Measurements from ENCODE around the gene METAP1D. TPM values are rescaled to one million over a fixed set of nuclear protein-coding genes. Genes with fewer than 3 reads are reported as not detected.
"Not testable (repeated sequence)": the region's sequence is repeated elsewhere in the genome, so short reads cannot be mapped to it uniquely, and the experiment has no call there.

Gene METAP1D
- total RNA-seq, 5 donors from 2014 or later (not counting 1 experiment from before 2014, with no cell fraction given): 7.6 to 11.4 (median 10.1) TPM

DNA sequence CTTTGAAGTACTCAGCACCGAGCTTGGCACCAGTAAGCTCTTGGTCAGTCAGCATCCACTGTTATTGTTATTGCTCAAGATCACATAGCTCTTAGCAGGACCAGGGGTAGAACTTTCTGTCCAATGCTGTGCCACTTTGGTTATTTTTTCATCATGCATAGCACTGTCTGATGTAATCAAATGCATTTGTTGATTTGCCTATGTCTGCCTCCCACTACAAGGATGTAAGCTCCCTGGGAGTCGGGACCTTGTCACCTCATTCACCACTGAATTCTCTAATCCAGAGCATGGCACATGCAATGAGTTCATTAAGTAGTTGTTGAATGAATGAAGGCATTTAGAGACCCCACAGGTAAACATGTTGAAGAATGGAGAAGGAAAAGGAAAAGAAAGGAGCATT is 56.5 kb downstream of the METAP1D start:
- ATAC-seq (replicated peaks in 1 of 4) (no peak), DNase-seq (no peak)
- no peak overlapping the region for H3K4me3 Mint-ChIP-seq
- H3K4me1 ChIP-seq (ENCODE audit: control insufficient read depth in 1 of 2, extremely low read depth in 1 of 2, insufficient read depth in 2 of 2, low read length in 2 of 2): no peaks in the 10 kb centered on the region
- no peak overlapping the region for H3K4me3 ChIP-seq (ENCODE audit: control insufficient read depth in 1 of 2, extremely low read depth in 1 of 2, low read length in 1 of 2)
- WGBS (ENCODE audit: insufficient coverage): 100% methylated on average over 1 of the region's 2 CpGs
- H3K27ac Mint-ChIP-seq: no peak overlapping the region
- peaks cover 5% of the 10 kb centered on the region for H3K36me3 Mint-ChIP-seq
- H3K27me3 Mint-ChIP-seq: no peaks in the 10 kb centered on the region
- no peaks in the 10 kb centered on the region for H3K9me3 ChIP-seq
- POLR2A ChIA-PET: no interaction called here
- CTCF ChIA-PET: interaction anchor here in 1 of 2 donors (0.6 kb wide), 1 partner anchor 302 kb away, joined by 4 read pairs; no protein-coding TSS in a partner anchor
- H3K27me3 ChIP-seq (replicated peaks in 1 of 2; ENCODE audit: control insufficient read depth in 2 of 2, extremely low read depth in 1 of 2, insufficient read depth in 2 of 2, low read length in 1 of 2): no peaks in the 10 kb centered on the region
- no peaks in the 10 kb centered on the region for H3K4me1 Mint-ChIP-seq
- no peaks in the 10 kb centered on the region for H3K9me3 Mint-ChIP-seq
- H3K36me3 ChIP-seq (ENCODE audit: control insufficient read depth in 2 of 2, extremely low read depth in 1 of 2, insufficient read depth in 1 of 2, low read length in 1 of 2): no peaks in the 10 kb centered on the region
- H3K27ac ChIP-seq (ENCODE audit: low read length): no peak overlapping the region

DNA sequence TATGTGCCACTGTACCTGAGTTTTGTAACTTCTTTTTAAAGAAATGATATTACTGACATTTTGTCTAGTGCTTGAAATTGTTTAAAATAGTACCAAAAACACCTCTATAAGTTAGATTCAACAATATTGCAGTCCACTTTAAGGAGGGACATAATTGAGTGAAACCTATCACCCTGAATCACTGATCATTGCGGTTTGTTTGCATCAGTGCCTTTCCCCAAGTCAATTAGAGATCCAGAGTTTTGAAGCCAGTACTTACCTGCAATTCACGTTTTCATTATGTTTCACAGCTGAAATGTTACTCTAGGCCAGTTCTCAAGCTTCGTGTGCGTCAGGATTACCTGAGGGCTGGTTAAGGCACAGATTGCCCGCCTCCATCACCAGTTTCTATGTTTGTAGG is 58.9 kb downstream of the METAP1D start:
- no peak for ATAC-seq (replicated peaks in 1 of 4)
- POLR2A ChIA-PET: no interaction called here
- CTCF ChIA-PET: interaction anchor here in 1 of 2 donors (0.7 kb wide), 1 partner anchor 359 kb away, joined by 3 read pairs; no protein-coding TSS in a partner anchor

GRCh38 chr2:172060118-172060517 is 60.4 kb downstream of the METAP1D start:
- H3K9me3 ChIP-seq; H3K27ac Mint-ChIP-seq; H3K4me3 ChIP-seq (ENCODE audit: control insufficient read depth in 1 of 2, extremely low read depth in 1 of 2, low read length in 1 of 2); H3K27me3 Mint-ChIP-seq; H3K27ac ChIP-seq (ENCODE audit: low read length); H3K36me3 ChIP-seq (ENCODE audit: control insufficient read depth in 2 of 2, extremely low read depth in 1 of 2, insufficient read depth in 1 of 2, low read length in 1 of 2); H3K4me3 Mint-ChIP-seq; DNase-seq; H3K4me1 ChIP-seq (ENCODE audit: control insufficient read depth in 1 of 2, extremely low read depth in 1 of 2, insufficient read depth in 2 of 2, low read length in 2 of 2); ATAC-seq (replicated peaks in 1 of 4); H3K27me3 ChIP-seq (replicated peaks in 1 of 2; ENCODE audit: control insufficient read depth in 2 of 2, extremely low read depth in 1 of 2, insufficient read depth in 2 of 2, low read length in 1 of 2); H3K4me1 Mint-ChIP-seq; H3K9me3 Mint-ChIP-seq; POLR2A ChIA-PET: not testable (repeated sequence)
- peaks cover 28% of the 10 kb centered on the region for H3K36me3 Mint-ChIP-seq
- WGBS (ENCODE audit: insufficient coverage): no CpG with 5 or more reads among the region's 5 CpGs
- CTCF ChIA-PET: interaction anchor here (0.6 to 0.7 kb wide), 2 partner anchors 13 to 1278 kb away, joined by 5 to 6 read pairs; no protein-coding TSS in a partner anchor

More for the DNA sequence above, 58.9 kb downstream of the METAP1D start:
- H3K4me3 Mint-ChIP-seq: no peak overlapping the region
- no peaks in the 10 kb centered on the region for H3K4me1 Mint-ChIP-seq
- Histone ChIP-seq H3K9me3 (no peaks in the 10 kb centered on the region), H3K4me1 (ENCODE audit: control insufficient read depth in 1 of 2, extremely low read depth in 1 of 2, insufficient read depth in 2 of 2, low read length in 2 of 2) (no peaks in the 10 kb centered on the region), H3K27ac (ENCODE audit: low read length) (no peak overlapping the region), H3K27me3 (replicated peaks in 1 of 2; ENCODE audit: control insufficient read depth in 2 of 2, extremely low read depth in 1 of 2, insufficient read depth in 2 of 2, low read length in 1 of 2) (no peaks in the 10 kb centered on the region), H3K4me3 (ENCODE audit: control insufficient read depth in 1 of 2, extremely low read depth in 1 of 2, low read length in 1 of 2) (no peak overlapping the region), H3K36me3 (ENCODE audit: control insufficient read depth in 2 of 2, extremely low read depth in 1 of 2, insufficient read depth in 1 of 2, low read length in 1 of 2) (no peaks in the 10 kb centered on the region)
- no peaks in the 10 kb centered on the region for H3K9me3 Mint-ChIP-seq
- H3K27ac Mint-ChIP-seq: no peak overlapping the region
- H3K27me3 Mint-ChIP-seq: no peaks in the 10 kb centered on the region
- peaks cover 22% of the 10 kb centered on the region for H3K36me3 Mint-ChIP-seq
- 97% methylated on average over 5 of the region's 5 CpGs for WGBS (ENCODE audit: insufficient coverage)
- DNase-seq: no peak

DNA sequence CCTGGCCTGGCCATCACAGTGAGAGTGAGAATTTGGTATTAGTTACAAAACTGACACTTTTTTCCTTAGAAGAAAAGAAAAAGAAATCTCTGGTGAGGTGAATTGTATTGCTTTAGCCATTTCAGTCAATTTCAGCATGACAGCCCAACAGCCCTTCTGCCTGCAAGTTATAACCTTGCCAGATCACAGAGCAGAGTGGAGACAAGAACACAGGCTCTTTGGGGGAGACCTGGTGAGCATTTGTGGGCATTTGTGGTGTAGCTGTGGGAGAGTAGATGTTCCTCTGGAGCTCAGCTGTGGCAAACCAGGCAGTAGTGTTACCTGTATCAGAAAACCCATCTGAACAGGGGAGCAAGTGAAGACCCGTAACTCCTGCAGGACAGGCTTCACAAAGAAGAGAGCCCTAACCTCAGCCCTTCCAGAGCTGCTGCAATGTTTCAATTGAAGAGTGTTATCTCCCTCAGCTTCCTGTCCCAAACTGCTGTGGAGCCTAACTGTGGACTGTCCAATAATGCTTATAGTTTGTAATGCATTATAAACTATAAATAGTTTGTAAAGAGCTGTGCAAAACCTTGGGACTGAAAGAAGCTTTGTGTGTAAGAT is 62.8 kb downstream of the METAP1D start:
- Histone ChIP-seq H3K9me3 (no peaks in the 10 kb centered on the region), H3K36me3 (ENCODE audit: control insufficient read depth in 2 of 2, extremely low read depth in 1 of 2, insufficient read depth in 1 of 2, low read length in 1 of 2) (no peaks in the 10 kb centered on the region), H3K27ac (ENCODE audit: low read length) (no peak overlapping the region), H3K27me3 (replicated peaks in 1 of 2; ENCODE audit: control insufficient read depth in 2 of 2, extremely low read depth in 1 of 2, insufficient read depth in 2 of 2, low read length in 1 of 2) (no peaks in the 10 kb centered on the region), H3K4me1 (ENCODE audit: control insufficient read depth in 1 of 2, extremely low read depth in 1 of 2, insufficient read depth in 2 of 2, low read length in 2 of 2) (no peaks in the 10 kb centered on the region), H3K4me3 (ENCODE audit: control insufficient read depth in 1 of 2, extremely low read depth in 1 of 2, low read length in 1 of 2) (no peak overlapping the region)
- WGBS (ENCODE audit: insufficient coverage): 80% methylated on average over 1 of the region's 1 CpG
- no peak for DNase-seq
- Mint-ChIP-seq H3K27me3 (no peaks in the 10 kb centered on the region), H3K4me3 (no peak overlapping the region), H3K27ac (no peak overlapping the region), H3K4me1 (no peaks in the 10 kb centered on the region), H3K9me3 (no peaks in the 10 kb centered on the region), H3K36me3 (peaks cover 41% of the 10 kb centered on the region)
- ChIA-PET CTCF (no interaction called here), POLR2A (no interaction called here)
- no peak for ATAC-seq (replicated peaks in 1 of 4)

DNA sequence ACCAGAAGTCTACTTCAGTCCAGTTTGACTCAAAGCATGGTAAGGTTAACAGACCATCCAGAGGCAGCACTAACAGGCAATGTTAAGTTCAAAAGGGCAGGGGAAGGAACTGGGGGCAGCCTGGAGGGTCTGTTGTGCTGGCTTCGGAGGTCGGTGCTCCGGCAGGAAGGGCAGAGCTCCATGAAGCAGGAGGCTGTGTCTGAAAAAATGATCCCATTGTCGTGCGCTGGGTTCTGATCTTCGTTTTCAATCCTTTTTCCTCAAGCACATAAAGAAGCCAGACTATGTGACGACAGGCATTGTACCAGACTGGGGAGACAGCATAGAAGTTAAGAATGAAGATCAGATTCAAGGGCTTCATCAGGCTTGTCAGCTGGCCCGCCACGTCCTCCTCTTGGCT is 63.7 kb downstream of the METAP1D start:
- Histone ChIP-seq H3K27ac (ENCODE audit: low read length) (no peak overlapping the region), H3K9me3 (no peaks in the 10 kb centered on the region), H3K27me3 (replicated peaks in 1 of 2; ENCODE audit: control insufficient read depth in 2 of 2, extremely low read depth in 1 of 2, insufficient read depth in 2 of 2, low read length in 1 of 2) (peaks cover 0 to 1% of the 10 kb centered on the region in 2 experiments), H3K4me1 (ENCODE audit: control insufficient read depth in 1 of 2, extremely low read depth in 1 of 2, insufficient read depth in 2 of 2, low read length in 2 of 2) (no peaks in the 10 kb centered on the region), H3K36me3 (ENCODE audit: control insufficient read depth in 2 of 2, extremely low read depth in 1 of 2, insufficient read depth in 1 of 2, low read length in 1 of 2) (no peaks in the 10 kb centered on the region), H3K4me3 (ENCODE audit: control insufficient read depth in 1 of 2, extremely low read depth in 1 of 2, low read length in 1 of 2) (no peak overlapping the region)
- Mint-ChIP-seq H3K27ac (no peak overlapping the region), H3K36me3 (peaks cover 41% of the 10 kb centered on the region), H3K4me3 (no peak overlapping the region), H3K4me1 (no peaks in the 10 kb centered on the region), H3K27me3 (no peaks in the 10 kb centered on the region), H3K9me3 (no peaks in the 10 kb centered on the region)
- WGBS (ENCODE audit: insufficient coverage): no CpG with 5 or more reads among the region's 9 CpGs
- DNase-seq (no peak), ATAC-seq (replicated peaks in 1 of 4) (no peak)
- ChIA-PET POLR2A (no interaction called here), CTCF (no interaction called here)

DNA sequence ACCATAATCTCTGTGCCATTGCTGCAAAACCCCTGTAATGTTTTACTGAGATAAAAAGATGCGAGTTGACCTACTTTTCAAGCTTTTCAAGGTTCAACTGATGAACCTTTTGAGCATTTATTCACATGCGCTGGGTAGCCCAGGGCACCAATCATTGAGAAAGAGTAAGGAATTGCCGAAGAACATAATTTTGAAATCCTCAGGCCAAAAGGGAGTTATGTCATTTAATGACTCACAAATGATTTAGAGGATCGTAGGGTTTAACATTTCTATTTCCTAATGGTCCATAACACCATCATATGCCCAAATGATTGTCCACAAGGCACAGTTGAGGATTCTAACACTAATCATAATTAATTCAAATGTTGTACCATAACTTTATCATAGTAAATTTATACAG is 65.4 kb downstream of the METAP1D start:
- ChIA-PET CTCF (no interaction called here), POLR2A (no interaction called here)
- Histone ChIP-seq H3K4me1 (ENCODE audit: control insufficient read depth in 1 of 2, extremely low read depth in 1 of 2, insufficient read depth in 2 of 2, low read length in 2 of 2) (no peaks in the 10 kb centered on the region), H3K9me3 (no peaks in the 10 kb centered on the region), H3K27ac (ENCODE audit: low read length) (no peak overlapping the region), H3K4me3 (ENCODE audit: control insufficient read depth in 1 of 2, extremely low read depth in 1 of 2, low read length in 1 of 2) (no peak overlapping the region), H3K27me3 (replicated peaks in 1 of 2; ENCODE audit: control insufficient read depth in 2 of 2, extremely low read depth in 1 of 2, insufficient read depth in 2 of 2, low read length in 1 of 2) (peaks cover 0 to 2% of the 10 kb centered on the region in 2 experiments), H3K36me3 (ENCODE audit: control insufficient read depth in 2 of 2, extremely low read depth in 1 of 2, insufficient read depth in 1 of 2, low read length in 1 of 2) (no peaks in the 10 kb centered on the region)
- H3K4me1 Mint-ChIP-seq: no peaks in the 10 kb centered on the region
- H3K4me3 Mint-ChIP-seq: no peak overlapping the region
- no peaks in the 10 kb centered on the region for H3K9me3 Mint-ChIP-seq
- H3K27me3 Mint-ChIP-seq: peaks cover 2 to 4% of the 10 kb centered on the region in 2 donors
- ATAC-seq (replicated peaks in 1 of 4) (no peak), DNase-seq (no peak)
- H3K36me3 Mint-ChIP-seq: peaks cover 45% of the 10 kb centered on the region
- WGBS (ENCODE audit: insufficient coverage): no CpG with 5 or more reads among the region's 4 CpGs
- no peak overlapping the region for H3K27ac Mint-ChIP-seq

All from T-cell (primary cell).